ENCODE data around the gene RDH5. TPM values are rescaled to one million over a fixed set of nuclear protein-coding genes. Genes with fewer than 3 reads are reported as not detected.

The RDH5 gene
- total RNA-seq, 1 donor from 2014 or later: 3.6 TPM

DNA sequence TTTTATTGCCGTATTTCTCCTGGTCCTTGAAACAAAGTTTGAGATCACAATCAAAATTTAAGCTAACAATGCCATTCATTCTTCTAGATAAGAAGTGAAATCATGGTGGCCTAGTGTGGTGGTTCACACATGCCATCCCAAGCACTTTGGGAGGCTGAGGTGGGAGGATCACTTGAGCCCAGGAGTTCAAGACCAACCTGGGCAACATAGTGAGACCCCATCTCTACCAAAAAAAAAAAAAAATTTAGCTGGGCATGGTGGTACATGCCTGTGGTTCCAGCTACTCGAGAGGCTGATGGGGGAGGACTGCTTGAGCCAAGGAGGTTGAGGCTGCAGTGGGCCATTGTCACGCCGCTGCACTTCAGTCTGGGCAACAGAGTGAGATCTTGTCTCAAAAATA is 47.0 kb downstream of the RDH5 start:
- Histone ChIP-seq H3K4me3 (no peak overlapping the region), H3K27me3 (no peaks in the 10 kb centered on the region), H3K9me3 (no peaks in the 10 kb centered on the region), H3K27ac (no peak overlapping the region), H3K4me1 (no peaks in the 10 kb centered on the region), H3K36me3 (peaks cover 22 to 28% of the 10 kb centered on the region in 2 donors)
- intact Hi-C loops (cut with DNase I): no loop called here
- TF ChIP-seq, protein P1, sequence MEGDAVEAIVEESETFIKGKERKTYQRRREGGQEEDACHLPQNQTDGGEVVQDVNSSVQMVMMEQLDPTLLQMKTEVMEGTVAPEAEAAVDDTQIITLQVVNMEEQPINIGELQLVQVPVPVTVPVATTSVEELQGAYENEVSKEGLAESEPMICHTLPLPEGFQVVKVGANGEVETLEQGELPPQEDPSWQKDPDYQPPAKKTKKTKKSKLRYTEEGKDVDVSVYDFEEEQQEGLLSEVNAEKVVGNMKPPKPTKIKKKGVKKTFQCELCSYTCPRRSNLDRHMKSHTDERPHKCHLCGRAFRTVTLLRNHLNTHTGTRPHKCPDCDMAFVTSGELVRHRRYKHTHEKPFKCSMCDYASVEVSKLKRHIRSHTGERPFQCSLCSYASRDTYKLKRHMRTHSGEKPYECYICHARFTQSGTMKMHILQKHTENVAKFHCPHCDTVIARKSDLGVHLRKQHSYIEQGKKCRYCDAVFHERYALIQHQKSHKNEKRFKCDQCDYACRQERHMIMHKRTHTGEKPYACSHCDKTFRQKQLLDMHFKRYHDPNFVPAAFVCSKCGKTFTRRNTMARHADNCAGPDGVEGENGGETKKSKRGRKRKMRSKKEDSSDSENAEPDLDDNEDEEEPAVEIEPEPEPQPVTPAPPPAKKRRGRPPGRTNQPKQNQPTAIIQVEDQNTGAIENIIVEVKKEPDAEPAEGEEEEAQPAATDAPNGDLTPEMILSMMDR (IDR thresholded peaks at IDR 0.05): no peak
- no peak for DNase-seq (ENCODE audit: low spot score in 2 of 2)

GRCh38 chr12:55771736-55772135 is 51.5 kb downstream of the RDH5 start:
- intact Hi-C loops (cut with DNase I): no loop called here
- no peaks in the 10 kb centered on the region for H3K9me3 ChIP-seq
- TF ChIP-seq, protein P1 (IDR thresholded peaks at IDR 0.05): no peak
- H3K4me3 ChIP-seq: no peak overlapping the region
- no peaks in the 10 kb centered on the region for H3K4me1 ChIP-seq
- DNase-seq (ENCODE audit: low spot score in 2 of 2): no peak
- H3K27ac ChIP-seq: no peak overlapping the region
- peaks cover 16 to 32% of the 10 kb centered on the region in 2 donors for H3K36me3 ChIP-seq
- H3K27me3 ChIP-seq: no peaks in the 10 kb centered on the region

Other genes with a start within 250 kb of the RDH5 start
- gene OR6C68, start 228.0 kb upstream of the RDH5 start, total RNA-seq: not detected
- gene OR6C4, start 170.8 kb upstream of the RDH5 start, total RNA-seq: not detected
- not detected for gene OR2AP1, start 147.9 kb upstream of the RDH5 start, total RNA-seq
- not detected for gene OR10P1, start 83.5 kb upstream of the RDH5 start, total RNA-seq
- 246 TPM for gene ITGA7, start 12.5 kb upstream of the RDH5 start, total RNA-seq
- 57.2 TPM for gene BLOC1S1, start 4.3 kb upstream of the RDH5 start, total RNA-seq
- 566 TPM for gene CD63, start 8.6 kb downstream of the RDH5 start, total RNA-seq
- gene GDF11, start 22.7 kb downstream of the RDH5 start, total RNA-seq: 1.6 TPM
- 13.4 TPM for gene SARNP, start 97.3 kb downstream of the RDH5 start, total RNA-seq
- 13.8 TPM for gene ORMDL2, start 97.6 kb downstream of the RDH5 start, total RNA-seq
- 26.1 TPM for gene DNAJC14, start 109.2 kb downstream of the RDH5 start, total RNA-seq
- 37.5 TPM for gene MMP19, start 122.5 kb downstream of the RDH5 start, total RNA-seq
- gene PYM1, start 207.5 kb downstream of the RDH5 start, total RNA-seq: 83.7 TPM
- gene DGKA, start 210.8 kb downstream of the RDH5 start, total RNA-seq: 48.6 TPM
- not detected for gene PMEL, start 245.6 kb downstream of the RDH5 start, total RNA-seq
- 24.5 TPM for gene CDK2, start 246.4 kb downstream of the RDH5 start, total RNA-seq